SK-N-SH treated with all-trans-retinoic acid at 6 μM for 48 hours (cell line): ENCODE data around the gene KCNG2.

ENCODE experiments used
- ATAC-seq: fragments of 200-7000 bp; cut with Tn5 transposase; 3 replicates; pipeline ENCODE4 v1.9.1; 2020; ENCODE audit warnings: mild to moderate bottlenecking, moderate library complexity
- ARNTL ChIP-seq: fragments of 450-650 bp; formaldehyde crosslinking; IDR thresholded peaks from 2 replicates; pipeline ENCODE4 v1.5.0; 2020; ENCODE audit warnings: low read depth, mild to moderate bottlenecking, moderate library complexity, borderline replicate concordance
- CREB5 ChIP-seq: fragments of 250-450 bp; sonication (Bioruptor Pico); IDR thresholded peaks from 2 replicates; pipeline ENCODE4 v1.5.1; 2020; ENCODE audit warnings: low read depth, mild to moderate bottlenecking, moderate library complexity
- CSDC2 ChIP-seq: fragments of 250-450 bp; sonication (Bioruptor Pico); IDR thresholded peaks from 2 replicates; pipeline ENCODE4 v1.5.0; 2020; ENCODE audit warnings: mild to moderate bottlenecking, moderate library complexity
- ESRRG ChIP-seq: fragments of 250-450 bp; sonication (Bioruptor Pico); IDR thresholded peaks from 2 replicates; pipeline ENCODE4 v1.6.1; 2021; ENCODE audit warnings: mild to moderate bottlenecking
- GLIS3 ChIP-seq: fragments of 250-450 bp; sonication (Bioruptor Pico); IDR thresholded peaks from 2 replicates; pipeline ENCODE4 v1.5.0; 2020; ENCODE audit warnings: mild to moderate bottlenecking, moderate library complexity
- ISL1 ChIP-seq: fragments of 250-450 bp; sonication (Bioruptor Pico); IDR thresholded peaks from 2 replicates; pipeline ENCODE4 v2.1.2; 2022; ENCODE audit warnings: mild to moderate bottlenecking, moderate library complexity
- OSR1 ChIP-seq: fragments of 250-450 bp; sonication (Bioruptor Pico); IDR thresholded peaks from 2 replicates; pipeline ENCODE4 v1.8.0; 2022; ENCODE audit warnings: moderate library complexity, mild to moderate bottlenecking, inconsistent platforms
- PATZ1 ChIP-seq: fragments of 250-450 bp; sonication (Bioruptor Pico); IDR thresholded peaks from 2 replicates; pipeline ENCODE4 v1.8.0; 2020; ENCODE audit warnings: mild to moderate bottlenecking, moderate library complexity, borderline replicate concordance
- POU6F1 ChIP-seq: fragments of 250-450 bp; sonication (Bioruptor Pico); IDR thresholded peaks from 2 replicates; pipeline ENCODE4 v1.8.0; 2021; ENCODE audit warnings: low read depth, mild to moderate bottlenecking, moderate library complexity, borderline replicate concordance
- PPARA ChIP-seq: fragments of 250-450 bp; sonication (Bioruptor Pico); IDR thresholded peaks from 2 replicates; pipeline ENCODE4 v1.5.0; 2020; ENCODE audit warnings: mild to moderate bottlenecking, borderline replicate concordance
- RARB ChIP-seq: fragments of 250-450 bp; sonication (Bioruptor Pico); IDR thresholded peaks from 2 replicates; pipeline ENCODE4 v1.8.0; 2021; ENCODE audit warnings: mild to moderate bottlenecking, moderate library complexity
- SNAI2 ChIP-seq: fragments of 250-450 bp; sonication (Bioruptor Pico); IDR thresholded peaks from 2 replicates; pipeline ENCODE4 v1.5.0; 2020; ENCODE audit warnings: mild to moderate bottlenecking, moderate library complexity
- TCF4 ChIP-seq: fragments of 250-450 bp; sonication (Bioruptor Pico); IDR thresholded peaks from 2 replicates; pipeline ENCODE4 v1.8.0; 2021; ENCODE audit warnings: mild to moderate bottlenecking, moderate library complexity, borderline replicate concordance
- TOX ChIP-seq: fragments of 250-450 bp; sonication (Bioruptor Pico); IDR thresholded peaks from 2 replicates; pipeline ENCODE4 v1.8.0; 2021; ENCODE audit warnings: mild to moderate bottlenecking, moderate library complexity, borderline replicate concordance
- ZC3H10 ChIP-seq: fragments of 250-450 bp; sonication (Bioruptor Pico); IDR thresholded peaks from 2 replicates; pipeline ENCODE4 v1.5.1; 2021; ENCODE audit warnings: mild to moderate bottlenecking, moderate library complexity
- ZFP3 ChIP-seq: fragments of 250-450 bp; sonication (Bioruptor Pico); IDR thresholded peaks from 2 replicates; pipeline ENCODE4 v1.5.0; 2020; ENCODE audit warnings: mild to moderate bottlenecking, moderate library complexity
- ZFP30 ChIP-seq: fragments of 450-650 bp; formaldehyde crosslinking; IDR thresholded peaks from 2 replicates; pipeline ENCODE4 v1.5.0; 2022; ENCODE audit warnings: mild to moderate bottlenecking, moderate library complexity
- ZNF565 ChIP-seq: fragments of 450-650 bp; formaldehyde crosslinking; conservative IDR thresholded peaks from 2 replicates; pipeline ENCODE4 v1.5.0; 2020; ENCODE audit warnings: low read depth, mild to moderate bottlenecking, moderate library complexity
- ZNF70 ChIP-seq: fragments of 450-650 bp; formaldehyde crosslinking; IDR thresholded peaks from 2 replicates; pipeline ENCODE4 v1.5.0; 2020; ENCODE audit warnings: mild to moderate bottlenecking, moderate library complexity
- ZNF8 ChIP-seq: fragments of 450-650 bp; formaldehyde crosslinking; IDR thresholded peaks from 2 replicates; pipeline ENCODE4 v1.5.0; 2020; ENCODE audit warnings: mild to moderate bottlenecking, moderate library complexity
- TF ChIP-seq, protein P1 (sequence below): fragments of 250-450 bp; sonication (Bioruptor Pico); IDR thresholded peaks from 2 replicates; pipeline ENCODE4 v1.5.0; 2020; ENCODE audit warnings: mild to moderate bottlenecking, moderate library complexity
- TF ChIP-seq, protein P2 (sequence below): fragments of 250-450 bp; sonication (Bioruptor Pico); IDR thresholded peaks from 2 replicates; pipeline ENCODE4 v1.5.1; 2021; ENCODE audit warnings: mild to moderate bottlenecking, moderate library complexity

Gene KCNG2

GRCh38 chr18:79829136-79829854, 31.6 kb downstream of the KCNG2 start:
- no peak for TF ChIP-seq ARNTL (CRISPR knock-in tag)
- TF ChIP-seq ZNF70 (CRISPR knock-in tag) = no peak
- TF ChIP-seq TOX (CRISPR knock-in tag) = no peak
- no peak for TF ChIP-seq RARB (CRISPR knock-in tag)
- no peak for TF ChIP-seq CREB5
- no peak for TF ChIP-seq ZC3H10 (CRISPR knock-in tag)
- TF ChIP-seq CSDC2 = no peak
- TF ChIP-seq ISL1 (CRISPR knock-in tag) = no peak
- no peak for TF ChIP-seq ZFP30 (CRISPR knock-in tag)
- TF ChIP-seq, protein P1, sequence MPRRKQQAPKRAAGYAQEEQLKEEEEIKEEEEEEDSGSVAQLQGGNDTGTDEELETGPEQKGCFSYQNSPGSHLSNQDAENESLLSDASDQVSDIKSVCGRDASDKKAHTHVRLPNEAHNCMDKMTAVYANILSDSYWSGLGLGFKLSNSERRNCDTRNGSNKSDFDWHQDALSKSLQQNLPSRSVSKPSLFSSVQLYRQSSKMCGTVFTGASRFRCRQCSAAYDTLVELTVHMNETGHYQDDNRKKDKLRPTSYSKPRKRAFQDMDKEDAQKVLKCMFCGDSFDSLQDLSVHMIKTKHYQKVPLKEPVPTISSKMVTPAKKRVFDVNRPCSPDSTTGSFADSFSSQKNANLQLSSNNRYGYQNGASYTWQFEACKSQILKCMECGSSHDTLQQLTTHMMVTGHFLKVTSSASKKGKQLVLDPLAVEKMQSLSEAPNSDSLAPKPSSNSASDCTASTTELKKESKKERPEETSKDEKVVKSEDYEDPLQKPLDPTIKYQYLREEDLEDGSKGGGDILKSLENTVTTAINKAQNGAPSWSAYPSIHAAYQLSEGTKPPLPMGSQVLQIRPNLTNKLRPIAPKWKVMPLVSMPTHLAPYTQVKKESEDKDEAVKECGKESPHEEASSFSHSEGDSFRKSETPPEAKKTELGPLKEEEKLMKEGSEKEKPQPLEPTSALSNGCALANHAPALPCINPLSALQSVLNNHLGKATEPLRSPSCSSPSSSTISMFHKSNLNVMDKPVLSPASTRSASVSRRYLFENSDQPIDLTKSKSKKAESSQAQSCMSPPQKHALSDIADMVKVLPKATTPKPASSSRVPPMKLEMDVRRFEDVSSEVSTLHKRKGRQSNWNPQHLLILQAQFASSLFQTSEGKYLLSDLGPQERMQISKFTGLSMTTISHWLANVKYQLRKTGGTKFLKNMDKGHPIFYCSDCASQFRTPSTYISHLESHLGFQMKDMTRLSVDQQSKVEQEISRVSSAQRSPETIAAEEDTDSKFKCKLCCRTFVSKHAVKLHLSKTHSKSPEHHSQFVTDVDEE (CRISPR knock-in tag) = no peak
- TF ChIP-seq ZNF565 (CRISPR knock-in tag) = no peak
- TF ChIP-seq, all 23 proteins: peak for 0
- ATAC-seq = no peak

- TF ChIP-seq ZFP30 (CRISPR knock-in tag) (no peak), ESRRG (CRISPR knock-in tag) (no peak), ZFP3 (CRISPR knock-in tag) (no peak), SNAI2 (no peak), PATZ1 (no peak), POU6F1 (no peak), ARNTL (CRISPR knock-in tag) (no peak), PPARA (no peak), ZNF565 (CRISPR knock-in tag) (no peak), CREB5 (no peak), GLIS3 (CRISPR knock-in tag) (no peak), ZNF8 (CRISPR knock-in tag) (no peak), TCF4 (CRISPR knock-in tag) (no peak), ISL1 (CRISPR knock-in tag) (no peak), ZNF70 (CRISPR knock-in tag) (no peak), OSR1 (CRISPR knock-in tag) (no peak)
- TF ChIP-seq, protein P2, sequence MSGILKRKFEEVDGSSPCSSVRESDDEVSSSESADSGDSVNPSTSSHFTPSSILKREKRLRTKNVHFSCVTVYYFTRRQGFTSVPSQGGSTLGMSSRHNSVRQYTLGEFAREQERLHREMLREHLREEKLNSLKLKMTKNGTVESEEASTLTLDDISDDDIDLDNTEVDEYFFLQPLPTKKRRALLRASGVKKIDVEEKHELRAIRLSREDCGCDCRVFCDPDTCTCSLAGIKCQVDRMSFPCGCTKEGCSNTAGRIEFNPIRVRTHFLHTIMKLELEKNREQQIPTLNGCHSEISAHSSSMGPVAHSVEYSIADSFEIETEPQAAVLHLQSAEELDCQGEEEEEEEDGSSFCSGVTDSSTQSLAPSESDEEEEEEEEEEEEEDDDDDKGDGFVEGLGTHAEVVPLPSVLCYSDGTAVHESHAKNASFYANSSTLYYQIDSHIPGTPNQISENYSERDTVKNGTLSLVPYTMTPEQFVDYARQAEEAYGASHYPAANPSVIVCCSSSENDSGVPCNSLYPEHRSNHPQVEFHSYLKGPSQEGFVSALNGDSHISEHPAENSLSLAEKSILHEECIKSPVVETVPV = no peak
- TF ChIP-seq, protein P1 (CRISPR knock-in tag) = no peak
- no peak for ATAC-seq
Measured at GRCh38 chr18:79832169-79832568, 34.4 kb downstream of the KCNG2 start.
